ENCODE measurements around the gene SIDT1. TPM values are rescaled to one million over a fixed set of nuclear protein-coding genes. Genes with fewer than 3 reads are reported as not detected.

The SIDT1 gene
- total RNA-seq, 2 experiments from 2014 or later = 31.6 to 51.9 TPM

DNA sequence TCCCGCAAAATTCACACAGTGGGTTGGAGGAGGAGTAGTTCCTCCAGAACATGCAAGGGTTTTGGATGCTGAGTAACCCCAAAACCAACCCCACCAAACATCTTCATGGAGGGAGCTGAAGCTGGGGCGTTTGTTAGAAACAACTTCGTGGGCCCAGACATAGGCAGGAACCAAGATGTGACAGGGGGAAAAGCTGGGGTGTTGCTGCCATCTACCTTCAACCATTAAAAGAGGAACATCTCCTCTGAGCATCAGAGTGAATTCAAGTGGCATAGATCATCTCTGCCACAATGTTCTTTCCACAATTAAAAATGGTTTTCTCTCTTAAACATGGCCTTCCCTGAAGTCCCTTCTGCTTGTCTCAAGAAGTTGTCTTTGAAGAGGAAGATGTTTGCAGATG, 20.5 kb downstream of the SIDT1 start:
- Mint-ChIP-seq H3K36me3 (peaks cover 38% of the 10 kb centered on the region), H3K27ac (no peak overlapping the region), H3K4me1 (peaks cover 2% of the 10 kb centered on the region), H3K9me3 (ENCODE audit: low read depth) (no peaks in the 10 kb centered on the region), H3K27me3 (no peaks in the 10 kb centered on the region), H3K4me3 (no peak overlapping the region)
- CTCF ChIA-PET = interaction anchor here (1.4 to 2.1 kb wide), 2 partner anchors 25 to 60 kb away, joined by 5 to 8 read pairs; no protein-coding TSS in a partner anchor
- DNase-seq (no peak), ATAC-seq (no peak)

DNA sequence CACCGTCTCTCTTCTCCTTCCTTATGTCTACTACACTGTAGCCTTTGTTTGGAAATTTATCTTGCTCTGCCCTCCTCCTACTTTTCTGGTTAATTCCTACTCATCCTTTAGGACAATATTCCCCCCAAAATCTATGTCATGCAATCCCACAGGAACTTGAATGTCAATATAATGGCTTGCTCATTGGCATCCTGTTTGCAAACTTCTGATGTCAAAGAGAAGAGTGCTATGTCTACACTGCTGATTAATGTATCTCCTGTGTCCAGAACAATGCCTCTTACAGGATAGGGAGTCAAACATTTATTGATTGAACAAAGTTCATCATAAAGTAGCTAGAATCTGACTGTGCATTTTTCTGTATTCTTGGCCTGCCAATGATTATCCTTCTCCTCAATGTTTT, 22.8 kb downstream of the SIDT1 start:
- DNase-seq (no peak), ATAC-seq (no peak)
- CTCF ChIA-PET = no interaction called here
- no peak overlapping the region for H3K4me3 Mint-ChIP-seq
- H3K27ac Mint-ChIP-seq = no peak overlapping the region
- peaks cover under 1% of the 10 kb centered on the region for H3K4me1 Mint-ChIP-seq
- no peaks in the 10 kb centered on the region for H3K27me3 Mint-ChIP-seq
- peaks cover 18% of the 10 kb centered on the region for H3K36me3 Mint-ChIP-seq
- no peaks in the 10 kb centered on the region for H3K9me3 Mint-ChIP-seq (ENCODE audit: low read depth)

DNA sequence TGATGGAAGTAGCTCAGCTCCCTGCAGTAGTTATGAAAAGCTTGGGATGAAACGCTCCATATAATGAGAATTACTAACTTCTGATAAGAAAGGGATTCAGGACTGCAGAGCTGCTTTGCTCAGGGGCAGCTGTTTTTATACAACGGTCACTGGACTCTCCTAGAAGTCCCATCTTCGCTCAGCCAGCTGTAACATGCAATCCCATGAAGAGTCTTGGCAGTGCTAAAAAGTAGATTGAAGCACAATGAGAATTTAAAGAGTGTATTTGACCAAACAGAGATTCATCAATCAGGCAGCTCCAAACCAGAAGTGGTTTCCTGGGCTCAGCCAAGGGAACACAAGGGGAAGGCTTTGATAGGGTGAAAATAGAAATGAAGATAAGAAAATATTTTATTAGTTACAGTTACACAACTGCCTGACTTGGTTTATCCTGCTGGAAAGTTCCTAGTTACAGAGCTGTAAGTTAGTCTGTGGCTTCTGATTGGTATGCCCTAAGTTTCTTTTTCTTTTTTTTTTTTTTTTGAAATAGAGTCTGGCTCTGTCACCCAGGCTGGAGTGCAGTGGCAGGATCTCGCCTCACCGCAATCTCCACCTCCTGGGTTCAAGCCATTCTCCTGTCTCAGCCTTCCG, 24.1 kb downstream of the SIDT1 start:
- DNase-seq (no peak), ATAC-seq (no peak)
- Mint-ChIP-seq H3K4me3 (no peak overlapping the region), H3K27ac (no peak overlapping the region), H3K4me1 (peaks cover 7% of the 10 kb centered on the region), H3K9me3 (ENCODE audit: low read depth) (no peaks in the 10 kb centered on the region), H3K36me3 (peaks cover 15% of the 10 kb centered on the region), H3K27me3 (no peaks in the 10 kb centered on the region)
- CTCF ChIA-PET = interaction anchor here (0.6 to 2.1 kb wide), 5 partner anchors 10 to 884 kb away, joined by 3 to 9 read pairs (median 7); no protein-coding TSS in a partner anchor

DNA sequence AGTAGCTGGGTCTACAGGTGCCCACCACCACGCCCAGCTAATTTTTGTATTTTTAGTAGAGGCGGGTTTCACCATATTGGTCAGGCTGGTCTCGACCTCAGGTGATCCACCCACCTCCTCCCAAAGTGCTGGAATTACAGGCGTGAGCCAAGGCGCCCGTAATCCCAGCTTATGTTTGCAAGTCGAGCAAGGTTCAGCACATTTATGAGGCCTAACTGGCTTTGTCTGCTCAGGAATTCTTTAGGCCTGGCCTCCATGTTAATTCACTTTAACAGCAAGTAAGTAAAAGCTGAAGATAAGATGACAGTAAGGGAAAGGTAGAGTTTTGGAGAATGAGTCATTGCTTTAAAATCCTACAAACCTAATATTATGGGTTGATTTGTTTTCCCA, 24.6 kb downstream of the SIDT1 start:
- CTCF ChIA-PET = interaction anchor here (0.6 to 2.1 kb wide), 6 partner anchors 10 to 883 kb away, joined by 3 to 9 read pairs (median 6); no protein-coding TSS in a partner anchor
- Mint-ChIP-seq H3K36me3 (peaks cover 15% of the 10 kb centered on the region), H3K27ac (no peak overlapping the region), H3K4me3 (no peak overlapping the region), H3K4me1 (peaks cover 8% of the 10 kb centered on the region), H3K27me3 (no peaks in the 10 kb centered on the region), H3K9me3 (ENCODE audit: low read depth) (no peaks in the 10 kb centered on the region)
- ATAC-seq (no peak), DNase-seq (no peak)

DNA sequence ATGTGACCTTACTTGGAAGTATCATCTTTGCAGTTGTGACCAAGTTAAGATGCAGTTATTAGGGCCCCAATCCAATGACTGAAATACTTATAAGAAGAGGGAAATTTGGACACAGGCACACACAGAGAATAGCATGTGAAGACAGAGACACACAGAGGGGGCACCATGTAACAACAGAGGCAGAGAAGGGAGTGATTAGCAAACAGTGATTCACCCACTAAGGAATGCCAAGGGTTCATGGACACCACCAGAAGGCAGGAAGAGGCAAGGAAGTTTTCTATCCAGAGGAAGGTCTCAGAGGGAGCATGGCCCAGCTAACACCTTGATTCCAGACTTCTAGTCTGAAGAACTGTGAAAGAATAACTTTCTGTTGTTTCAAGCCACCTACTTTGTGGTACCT, 25.0 kb downstream of the SIDT1 start:
- Mint-ChIP-seq H3K9me3 (ENCODE audit: low read depth) (no peaks in the 10 kb centered on the region), H3K36me3 (peaks cover 13% of the 10 kb centered on the region), H3K4me3 (no peak overlapping the region), H3K27ac (no peak overlapping the region), H3K27me3 (no peaks in the 10 kb centered on the region), H3K4me1 (peaks cover 8% of the 10 kb centered on the region)
- DNase-seq (no peak), ATAC-seq (no peak)
- CTCF ChIA-PET = interaction anchor here (0.6 to 2.1 kb wide), 4 partner anchors 11 to 883 kb away, joined by 3 to 7 read pairs (median 5); no protein-coding TSS in a partner anchor

DNA sequence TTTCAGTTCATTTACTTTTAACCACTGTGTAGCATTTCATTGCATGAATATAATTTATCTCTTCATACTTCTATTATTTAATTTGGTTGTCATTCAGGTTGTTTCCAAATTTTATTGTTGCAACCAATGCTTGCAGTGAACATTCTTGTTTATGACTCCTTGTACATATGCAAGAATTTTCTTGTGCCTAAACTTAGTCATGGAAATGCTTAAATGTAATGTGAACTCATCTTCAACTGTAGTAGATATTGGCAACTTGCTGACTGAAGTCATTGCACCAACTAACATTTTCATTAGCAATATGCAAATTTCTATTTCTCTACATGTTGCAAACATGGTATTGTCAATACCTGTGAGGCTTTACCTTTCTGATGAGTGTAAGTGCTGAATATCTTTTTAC, 26.7 kb downstream of the SIDT1 start:
- CTCF ChIA-PET = no interaction called here
- DNase-seq (no peak), ATAC-seq (no peak)

DNA sequence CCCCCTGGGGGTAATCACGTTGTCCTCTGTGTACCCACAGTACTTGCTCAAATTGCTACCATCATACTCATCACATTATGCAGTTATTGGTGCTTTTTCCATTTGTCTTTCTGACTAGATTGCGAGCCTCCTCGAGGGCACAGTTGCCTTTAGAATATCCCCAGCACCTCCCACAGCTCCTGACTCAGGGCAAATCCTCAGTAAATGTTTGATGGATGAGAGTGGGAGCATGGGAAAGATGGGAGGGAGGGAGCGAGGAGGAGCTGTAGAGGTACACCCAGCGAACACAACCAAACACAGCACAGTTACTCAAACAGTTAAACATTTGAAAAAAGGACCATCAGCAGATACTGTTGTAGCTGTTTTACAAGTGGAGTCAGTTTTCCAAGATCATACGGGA, 27.9 kb downstream of the SIDT1 start:
- Mint-ChIP-seq H3K27ac (no peak overlapping the region), H3K4me1 (peaks cover 8% of the 10 kb centered on the region)
- ATAC-seq = no peak

More for the DNA sequence above, 26.7 kb downstream of the SIDT1 start:
- H3K9me3 Mint-ChIP-seq (ENCODE audit: low read depth) = no peaks in the 10 kb centered on the region
- no peak overlapping the region for H3K4me3 Mint-ChIP-seq
- H3K27ac Mint-ChIP-seq = no peak overlapping the region
- H3K36me3 Mint-ChIP-seq = peaks cover 11% of the 10 kb centered on the region
- no peaks in the 10 kb centered on the region for H3K27me3 Mint-ChIP-seq
- peaks cover 8% of the 10 kb centered on the region for H3K4me1 Mint-ChIP-seq

DNA sequence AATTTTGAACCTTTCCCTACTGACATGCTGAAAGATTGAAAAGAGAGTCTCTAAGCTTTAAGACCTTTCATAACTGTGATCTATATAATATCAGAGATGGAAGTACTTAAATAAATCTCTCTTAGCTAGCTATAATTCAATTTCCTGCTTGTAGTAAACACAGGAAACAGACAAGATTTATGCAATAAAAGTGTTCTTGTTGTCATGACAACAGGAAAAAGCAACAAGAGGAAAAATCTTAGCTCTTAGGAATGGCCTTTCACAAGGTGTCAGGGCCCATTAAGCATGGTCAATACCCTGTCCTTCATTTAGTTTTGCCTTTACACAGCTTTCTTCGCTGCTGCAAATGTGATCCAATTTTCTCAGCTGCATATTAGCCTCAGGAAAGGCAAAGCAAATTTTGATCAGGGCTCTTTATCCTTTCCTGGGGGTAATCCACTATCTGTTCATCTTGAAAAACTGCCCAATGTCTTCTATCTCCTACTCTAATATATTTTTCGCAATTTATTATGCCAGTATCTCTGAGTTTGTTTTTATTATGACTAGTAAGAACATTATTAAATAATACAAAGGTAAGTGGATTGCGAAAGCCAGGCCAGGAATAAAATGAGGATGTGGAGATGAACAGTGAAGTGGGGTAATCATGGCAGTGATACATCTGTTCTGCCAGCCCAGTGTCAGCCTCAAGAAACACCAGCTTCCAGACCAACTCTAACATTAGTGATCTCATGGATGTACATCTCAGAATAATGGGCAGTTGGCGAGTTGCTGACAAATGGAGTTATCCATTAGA, 28.7 kb downstream of the SIDT1 start:
- H3K9me3 Mint-ChIP-seq (ENCODE audit: low read depth) = no peaks in the 10 kb centered on the region
- CTCF ChIA-PET = interaction anchor here (0.6 to 1.6 kb wide), 5 partner anchors 14 to 68 kb away, joined by 3 read pairs; no protein-coding TSS in a partner anchor
- H3K4me3 Mint-ChIP-seq = no peak overlapping the region
- no peak overlapping the region for H3K27ac Mint-ChIP-seq
- peaks cover 8% of the 10 kb centered on the region for H3K4me1 Mint-ChIP-seq
- H3K27me3 Mint-ChIP-seq = no peaks in the 10 kb centered on the region
- DNase-seq = no peak
- H3K36me3 Mint-ChIP-seq = peaks cover 14% of the 10 kb centered on the region
- no peak for ATAC-seq

More for the DNA sequence above, 27.9 kb downstream of the SIDT1 start:
- no peak for DNase-seq
- peaks cover 10% of the 10 kb centered on the region for H3K36me3 Mint-ChIP-seq
- CTCF ChIA-PET = interaction anchor here (0.9 to 1.6 kb wide), 4 partner anchors 14 to 67 kb away, joined by 3 read pairs; no protein-coding TSS in a partner anchor
- H3K27me3 Mint-ChIP-seq = no peaks in the 10 kb centered on the region
- H3K4me3 Mint-ChIP-seq = no peak overlapping the region
- no peaks in the 10 kb centered on the region for H3K9me3 Mint-ChIP-seq (ENCODE audit: low read depth)

DNA sequence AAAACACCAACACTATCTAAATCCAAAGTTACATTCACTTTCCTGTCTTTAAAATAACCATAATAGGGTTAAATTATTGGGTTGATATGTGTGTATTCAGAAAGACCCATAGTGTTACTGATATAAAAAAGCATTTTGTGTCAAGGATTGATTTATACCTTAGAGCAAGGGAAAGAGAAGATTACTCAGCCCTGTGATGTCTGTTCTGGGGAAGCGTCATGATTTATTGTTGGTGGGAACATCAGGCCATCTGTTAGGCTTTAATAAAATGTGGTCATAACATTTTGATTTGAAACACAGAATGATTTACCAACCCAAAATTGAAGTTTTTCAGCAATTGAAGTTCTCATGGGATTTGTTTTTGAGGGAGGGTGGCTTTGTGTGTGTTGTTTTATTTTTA, 33.2 kb downstream of the SIDT1 start:
- CTCF ChIA-PET = no interaction called here

DNA sequence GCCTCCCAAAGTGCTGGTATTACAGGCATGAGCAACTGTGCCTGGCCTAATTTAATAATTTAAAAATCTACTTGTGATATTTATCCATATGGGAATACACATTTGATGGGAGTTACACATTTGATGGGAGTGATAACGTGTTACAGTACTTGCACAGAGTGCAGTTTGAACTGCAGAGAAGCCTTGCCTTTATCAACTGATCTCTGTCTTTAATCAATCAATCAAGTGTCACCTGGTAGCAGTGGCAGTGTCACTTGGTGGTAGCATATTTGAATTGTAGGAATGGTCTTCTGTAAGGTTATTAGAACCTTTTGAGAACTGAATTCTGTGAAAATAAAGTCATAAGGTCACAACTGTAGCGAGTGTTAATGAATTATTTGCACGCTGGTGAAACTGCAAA, 37.8 kb downstream of the SIDT1 start:
- no peak for DNase-seq
- CTCF ChIA-PET = no interaction called here
- no peaks in the 10 kb centered on the region for H3K9me3 Mint-ChIP-seq (ENCODE audit: low read depth)
- no peak for ATAC-seq
- no peaks in the 10 kb centered on the region for H3K4me1 Mint-ChIP-seq
- H3K36me3 Mint-ChIP-seq = peaks cover 20% of the 10 kb centered on the region
- H3K27me3 Mint-ChIP-seq = no peaks in the 10 kb centered on the region
- no peak overlapping the region for H3K4me3 Mint-ChIP-seq
- no peak overlapping the region for H3K27ac Mint-ChIP-seq

More for the DNA sequence above, 33.2 kb downstream of the SIDT1 start:
- Mint-ChIP-seq H3K4me3 (no peak overlapping the region), H3K9me3 (ENCODE audit: low read depth) (no peaks in the 10 kb centered on the region), H3K36me3 (peaks cover 22% of the 10 kb centered on the region), H3K27me3 (no peaks in the 10 kb centered on the region), H3K27ac (no peak overlapping the region), H3K4me1 (peaks cover 5% of the 10 kb centered on the region)
- DNase-seq = no peak
- no peak for ATAC-seq

DNA sequence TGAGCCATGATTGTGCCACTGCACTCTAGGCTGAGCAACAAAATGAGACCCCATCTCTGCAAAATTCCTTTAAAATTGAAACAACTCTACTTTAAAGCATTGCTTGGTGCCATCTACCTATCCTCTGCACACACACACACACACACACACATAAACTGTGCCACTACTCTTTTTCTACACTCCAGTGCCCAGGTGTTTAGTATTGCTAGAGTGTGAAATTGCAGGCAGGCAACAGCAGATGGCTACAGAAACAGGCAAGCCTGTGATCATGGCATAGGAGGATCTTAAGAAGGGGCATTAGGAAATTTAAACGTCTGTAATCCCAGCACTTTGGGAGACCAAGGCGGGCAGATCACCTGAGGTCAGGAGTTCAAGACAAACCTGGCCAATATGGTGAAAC, 39.0 kb downstream of the SIDT1 start:
- no peak for ATAC-seq
- Mint-ChIP-seq H3K27me3 (no peaks in the 10 kb centered on the region), H3K9me3 (ENCODE audit: low read depth) (no peaks in the 10 kb centered on the region), H3K27ac (no peak overlapping the region), H3K36me3 (peaks cover 16% of the 10 kb centered on the region), H3K4me3 (no peak overlapping the region), H3K4me1 (no peaks in the 10 kb centered on the region)
- DNase-seq = no peak
- CTCF ChIA-PET = no interaction called here

DNA sequence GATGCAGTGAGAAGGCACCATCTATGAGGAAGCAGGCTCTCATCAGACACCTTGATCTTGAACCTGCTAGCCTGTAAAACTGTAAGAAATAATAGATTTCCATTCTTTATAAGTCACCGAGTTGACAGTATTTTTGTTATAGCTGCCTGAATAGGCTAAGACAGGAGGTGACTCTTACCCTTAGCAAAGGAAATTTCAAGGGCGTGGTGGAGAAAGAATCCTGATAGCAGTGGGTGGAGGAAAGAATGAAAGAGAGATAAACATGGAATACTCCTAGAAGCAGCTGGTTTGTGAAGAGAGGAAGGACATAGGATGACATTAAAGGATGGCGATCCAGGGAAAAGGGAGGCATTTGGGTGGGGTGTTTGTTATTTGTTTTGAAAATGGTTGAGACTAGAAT, 41.4 kb downstream of the SIDT1 start:
- Mint-ChIP-seq H3K9me3 (ENCODE audit: low read depth) (no peaks in the 10 kb centered on the region), H3K27me3 (no peaks in the 10 kb centered on the region), H3K4me3 (no peak overlapping the region), H3K4me1 (peaks cover 6% of the 10 kb centered on the region), H3K36me3 (peaks cover 13% of the 10 kb centered on the region), H3K27ac (no peak overlapping the region)
- DNase-seq (no peak), ATAC-seq (no peak)
- CTCF ChIA-PET = no interaction called here

DNA sequence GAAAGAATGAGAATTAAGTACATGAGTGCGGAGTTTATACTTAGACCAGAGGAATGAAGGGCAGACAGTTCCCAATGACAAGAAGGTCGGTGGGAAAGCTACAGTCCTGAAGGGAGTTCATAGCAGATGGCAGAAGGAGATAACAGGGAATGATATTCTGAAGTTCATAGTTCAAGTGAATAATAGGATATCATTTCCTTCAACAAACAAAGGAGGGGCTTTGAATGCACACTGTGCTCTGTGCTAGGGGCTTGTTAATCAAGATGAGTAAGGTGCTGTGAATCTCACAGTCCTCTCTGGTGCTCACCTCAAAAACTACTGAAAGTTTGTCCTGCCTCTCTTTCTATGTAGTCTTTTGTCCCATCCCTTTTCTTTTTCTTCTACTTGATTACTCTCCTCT, 41.9 kb downstream of the SIDT1 start:
- Mint-ChIP-seq H3K4me1 (peaks cover 6% of the 10 kb centered on the region), H3K4me3 (no peak overlapping the region)

More for the DNA sequence above, 41.9 kb downstream of the SIDT1 start:
- DNase-seq (no peak), ATAC-seq (no peak)
- CTCF ChIA-PET = interaction anchor here (4.8 kb wide), 1 partner anchor 77 kb away, joined by 56 read pairs; no protein-coding TSS in a partner anchor
- H3K27ac Mint-ChIP-seq = no peak overlapping the region
- H3K36me3 Mint-ChIP-seq = peaks cover 13% of the 10 kb centered on the region
- H3K27me3 Mint-ChIP-seq = no peaks in the 10 kb centered on the region
- no peaks in the 10 kb centered on the region for H3K9me3 Mint-ChIP-seq (ENCODE audit: low read depth)

Measured in activated CD8-positive, alpha-beta memory T cell treated with anti-CD3 and anti-CD28 coated beads, Interleukin-2, amount 10 ng/mL, durations not matched to agents 7 days and 5 days (primary cell).